ENCODE measurements around the gene NEDD8. TPM values are rescaled to one million over a fixed set of nuclear protein-coding genes. Genes with fewer than 3 reads are reported as not detected.
A peak's percentile ranks its signal among the peaks of the same experiment; 100 is the strongest.

Gene NEDD8
- total and polyA plus RNA-seq, 3 donors from 2014 or later: 94.6 to 180 (median 110) TPM

DNA sequence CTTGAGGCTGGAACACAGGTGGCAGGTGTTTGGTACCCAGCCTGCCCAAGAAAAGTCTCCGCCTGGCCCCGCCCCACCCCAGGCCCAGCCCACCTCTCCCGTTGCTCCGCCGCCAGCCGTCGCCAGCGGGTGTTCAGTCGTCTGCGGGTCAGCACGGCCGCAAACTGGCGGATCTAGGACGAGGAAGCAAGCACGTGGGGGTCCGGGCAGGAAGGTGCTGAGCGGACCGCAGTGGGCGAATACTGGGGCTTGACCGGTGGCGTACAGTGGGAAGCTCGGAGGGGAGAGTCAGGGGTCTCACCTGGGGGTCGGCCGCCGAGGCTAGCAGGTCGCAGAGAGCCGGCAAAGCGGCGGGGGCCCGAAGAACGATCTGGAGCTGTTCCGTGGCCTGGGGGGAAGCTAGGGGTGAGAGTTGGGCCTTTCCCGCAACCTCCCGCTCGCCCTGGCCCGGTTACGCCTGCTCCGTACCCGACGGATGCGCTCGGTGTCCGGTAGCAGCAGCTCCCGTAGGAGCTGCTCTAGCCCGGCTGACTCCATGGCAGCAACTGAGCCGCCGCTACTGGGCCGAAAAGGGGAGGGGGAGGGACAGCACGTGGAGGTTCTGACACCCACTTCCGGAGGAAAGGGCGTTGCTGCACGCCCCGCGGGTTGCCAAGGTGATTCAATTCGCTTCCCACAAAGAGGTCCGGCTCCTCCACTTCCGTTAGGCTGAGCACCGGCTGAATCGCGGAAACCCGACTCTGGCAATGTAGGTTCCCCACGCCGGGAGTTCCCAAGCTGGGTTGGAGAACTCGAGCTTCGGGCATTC, 43.7 kb downstream of the NEDD8 start, which contains the start of gene IPO4:
Gene IPO4 (minus strand): TSS at position 566 of the 808 bp plus-strand sequence. CDS start 29 bp downstream, at position 537.
- WGBS, 2 donors: 0% methylated on average over 42 to 64 of the region's 65 CpGs
- H3K36me3 ChIP-seq (ENCODE audit: low read depth, missing control alignments): no peaks in the 10 kb centered on the region
- intact Hi-C loops (cut with DNase I; ENCODE audit: low total_unique reads): no loop called here
- no peaks in the 10 kb centered on the region for H3K27me3 ChIP-seq
- peaks cover 9% of the 10 kb centered on the region for H3K4me1 ChIP-seq
- DNase-seq: peak; percentile 98
- H3K4me3 ChIP-seq: peak within 1 kb of the TSS; percentile 55 to 76
- no peaks in the 10 kb centered on the region for H3K9me3 ChIP-seq
- peak within 1 kb of the TSS in 1 of 2 donors; percentile 52 for H3K27ac ChIP-seq
- no peak for TF ChIP-seq POLR2A (IDR thresholded peaks at IDR 0.05)
- TF ChIP-seq, protein P1, sequence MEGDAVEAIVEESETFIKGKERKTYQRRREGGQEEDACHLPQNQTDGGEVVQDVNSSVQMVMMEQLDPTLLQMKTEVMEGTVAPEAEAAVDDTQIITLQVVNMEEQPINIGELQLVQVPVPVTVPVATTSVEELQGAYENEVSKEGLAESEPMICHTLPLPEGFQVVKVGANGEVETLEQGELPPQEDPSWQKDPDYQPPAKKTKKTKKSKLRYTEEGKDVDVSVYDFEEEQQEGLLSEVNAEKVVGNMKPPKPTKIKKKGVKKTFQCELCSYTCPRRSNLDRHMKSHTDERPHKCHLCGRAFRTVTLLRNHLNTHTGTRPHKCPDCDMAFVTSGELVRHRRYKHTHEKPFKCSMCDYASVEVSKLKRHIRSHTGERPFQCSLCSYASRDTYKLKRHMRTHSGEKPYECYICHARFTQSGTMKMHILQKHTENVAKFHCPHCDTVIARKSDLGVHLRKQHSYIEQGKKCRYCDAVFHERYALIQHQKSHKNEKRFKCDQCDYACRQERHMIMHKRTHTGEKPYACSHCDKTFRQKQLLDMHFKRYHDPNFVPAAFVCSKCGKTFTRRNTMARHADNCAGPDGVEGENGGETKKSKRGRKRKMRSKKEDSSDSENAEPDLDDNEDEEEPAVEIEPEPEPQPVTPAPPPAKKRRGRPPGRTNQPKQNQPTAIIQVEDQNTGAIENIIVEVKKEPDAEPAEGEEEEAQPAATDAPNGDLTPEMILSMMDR (IDR thresholded peaks at IDR 0.05): no peak

DNA sequence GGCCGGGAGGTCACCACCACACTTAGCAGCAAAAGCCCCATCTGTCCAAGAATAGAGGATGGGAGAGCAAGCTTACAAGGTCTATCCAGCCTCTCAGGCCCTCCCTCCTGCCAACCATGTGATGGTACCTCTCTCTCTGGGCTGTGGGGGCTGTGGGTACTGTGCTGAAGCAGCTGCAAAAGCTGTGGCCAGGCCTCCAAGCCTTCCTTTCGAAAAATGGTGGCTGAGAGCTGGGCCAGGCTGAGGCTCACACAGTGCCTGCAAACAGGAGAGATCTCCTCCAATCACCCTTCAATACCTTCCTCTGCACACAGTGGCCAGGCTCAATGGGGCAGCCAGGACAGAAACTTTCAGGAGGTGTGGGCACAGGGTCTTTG, 44.6 kb downstream of the NEDD8 start:
- intact Hi-C loops (cut with DNase I; ENCODE audit: low total_unique reads): no loop called here
- H3K4me3 ChIP-seq: no peak overlapping the region
- H3K27ac ChIP-seq: peak overlapping the region in 1 of 2 donors; percentile 44
- TF ChIP-seq, protein P1 (IDR thresholded peaks at IDR 0.05): no peak
- no peak for TF ChIP-seq POLR2A (IDR thresholded peaks at IDR 0.05)
- no peaks in the 10 kb centered on the region for H3K9me3 ChIP-seq
- H3K4me1 ChIP-seq: peaks cover 9% of the 10 kb centered on the region
- DNase-seq: no peak
- 87 to 92% methylated on average over 2 of the region's 2 CpGs for WGBS, 2 donors
- H3K36me3 ChIP-seq (ENCODE audit: low read depth, missing control alignments): no peaks in the 10 kb centered on the region
- H3K27me3 ChIP-seq: no peaks in the 10 kb centered on the region

DNA sequence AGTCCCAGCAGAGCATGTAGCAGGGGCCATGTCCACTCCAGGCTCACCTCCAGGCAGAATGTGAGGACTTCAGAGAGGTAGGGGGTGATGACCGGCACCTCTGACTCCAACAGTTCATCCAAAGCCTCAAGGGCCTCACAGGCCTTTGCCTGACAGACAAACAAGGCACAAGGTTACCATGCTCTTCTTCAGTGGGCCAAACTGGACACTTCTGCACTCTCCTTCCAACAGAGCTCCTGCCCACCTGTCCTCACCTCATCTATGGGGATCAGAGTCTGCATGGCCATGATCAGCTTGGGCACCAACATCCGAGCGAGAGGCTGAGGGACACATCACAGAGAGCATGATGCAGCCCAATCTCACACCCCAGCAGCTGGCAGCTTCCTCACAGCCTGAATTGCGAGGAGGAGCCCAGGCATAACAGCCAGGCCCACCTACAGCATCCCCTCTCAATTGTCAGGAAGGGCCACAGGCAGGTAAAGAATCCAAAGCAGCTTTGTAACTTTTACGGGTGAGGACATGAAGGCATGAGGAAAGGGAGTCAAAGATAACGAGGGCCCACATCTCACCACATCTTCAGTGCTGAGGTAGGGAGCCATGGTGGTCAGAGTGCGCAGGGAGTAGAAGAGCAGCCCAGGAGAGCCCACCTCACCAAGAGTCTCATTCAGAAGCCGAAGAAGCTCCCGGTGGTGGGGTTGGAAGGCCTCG, 45.2 kb downstream of the NEDD8 start:
- H3K4me1 ChIP-seq: peaks cover 9% of the 10 kb centered on the region
- no peaks in the 10 kb centered on the region for H3K9me3 ChIP-seq
- intact Hi-C loops (cut with DNase I; ENCODE audit: low total_unique reads): no loop called here
- H3K27me3 ChIP-seq: no peaks in the 10 kb centered on the region
- WGBS, 2 donors: 93 to 94% methylated on average over 10 of the region's 10 CpGs
- TF ChIP-seq, protein P1 (IDR thresholded peaks at IDR 0.05): no peak
- TF ChIP-seq POLR2A (IDR thresholded peaks at IDR 0.05): no peak
- no peak overlapping the region for H3K27ac ChIP-seq
- H3K4me3 ChIP-seq: no peak overlapping the region
- H3K36me3 ChIP-seq (ENCODE audit: low read depth, missing control alignments): no peaks in the 10 kb centered on the region
- DNase-seq: no peak

DNA sequence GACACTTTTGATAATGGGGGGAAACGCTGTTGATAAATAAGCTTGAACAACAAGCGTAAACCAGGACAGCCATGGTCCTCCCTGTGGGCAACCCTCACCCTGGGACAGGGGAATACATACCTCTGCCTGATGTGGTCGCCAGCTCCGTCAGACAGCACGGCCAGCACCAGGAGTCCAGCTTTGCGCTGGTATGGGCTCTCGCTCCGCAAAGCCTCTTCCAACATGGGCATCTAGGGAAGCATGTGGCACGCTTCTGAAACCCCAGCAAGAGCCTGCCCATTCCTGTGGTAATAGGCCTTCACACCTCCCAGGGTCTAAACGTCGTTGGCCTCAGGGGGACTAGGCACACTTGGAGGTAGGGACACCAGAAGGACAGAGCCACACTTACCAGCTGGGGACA, 46.4 kb downstream of the NEDD8 start:
- no peak overlapping the region for H3K4me3 ChIP-seq
- DNase-seq: no peak
- H3K9me3 ChIP-seq: no peaks in the 10 kb centered on the region
- H3K27me3 ChIP-seq: no peaks in the 10 kb centered on the region
- peaks cover 9% of the 10 kb centered on the region for H3K4me1 ChIP-seq
- WGBS, 2 donors: 94 to 97% methylated on average over 11 of the region's 11 CpGs
- H3K27ac ChIP-seq: no peak overlapping the region
- no peaks in the 10 kb centered on the region for H3K36me3 ChIP-seq (ENCODE audit: low read depth, missing control alignments)
- TF ChIP-seq POLR2A (IDR thresholded peaks at IDR 0.05): no peak
- TF ChIP-seq, protein P1 (IDR thresholded peaks at IDR 0.05): no peak
- intact Hi-C loops (cut with DNase I; ENCODE audit: low total_unique reads): no loop called here

Data from testis (tissue), 3 donors.